ENCODE data around the gene GIGYF2.
"Not testable (repeated sequence)": the region's sequence is repeated elsewhere in the genome, so short reads cannot be mapped to it uniquely, and the experiment has no call there.

GRCh38 chr2:232720056-232720455 lies 22.9 kb downstream of the GIGYF2 start:
- not testable (repeated sequence) for TF ChIP-seq CTCF, POLR2A (IDR thresholded peaks at IDR 0.05)
